Endothelial cell (in vitro differentiated cells): ENCODE data around the gene STMN1. TPM values are rescaled to one million over a fixed set of nuclear protein-coding genes. Genes with fewer than 3 reads are reported as not detected.

Experiments used
- DNase-seq: peaks from one replicate; pipeline ENCODE4 v3.0.0; 2021; ENCODE audit warnings: low spot score
- H3K27ac Mint-ChIP-seq: one replicate; pipeline ENCODE4 v1.8.0; 2021; ENCODE audit warnings: mixed read lengths, inconsistent platforms; ENCODE audit not compliant: unreplicated experiment
- H3K27me3 Mint-ChIP-seq: one replicate; pipeline ENCODE4 v1.8.0; 2021; ENCODE audit warnings: mild to moderate bottlenecking, moderate library complexity, mixed read lengths, inconsistent platforms; ENCODE audit not compliant: unreplicated experiment
- H3K36me3 Mint-ChIP-seq: one replicate; pipeline ENCODE4 v1.8.0; 2021; ENCODE audit warnings: mild to moderate bottlenecking, low read depth, mixed read lengths, inconsistent platforms; ENCODE audit not compliant: unreplicated experiment
- H3K4me1 Mint-ChIP-seq: one replicate; pipeline ENCODE4 v1.8.0; 2021; ENCODE audit warnings: mild to moderate bottlenecking, mixed read lengths, inconsistent platforms; ENCODE audit not compliant: unreplicated experiment
- H3K4me3 Mint-ChIP-seq: one replicate; pipeline ENCODE4 v1.8.0; 2021; ENCODE audit warnings: mild to moderate bottlenecking, mixed read lengths, inconsistent platforms; ENCODE audit not compliant: unreplicated experiment
- H3K9me3 Mint-ChIP-seq: one replicate; pipeline ENCODE4 v1.8.0; 2021; ENCODE audit warnings: mixed read lengths, inconsistent platforms; ENCODE audit not compliant: unreplicated experiment
- CTCF ChIP-seq: fragments of 200-600 bp; sonication (generic); IDR thresholded peaks from one replicate; pipeline ENCODE4 v1.5.0; 2021; ENCODE audit warnings: antibody characterized with exemption; ENCODE audit not compliant: unreplicated experiment
- total RNA-seq: library from RNA; stranded (reverse); fragmentation: NEBNext Ultra II Directional; extraction: Animal tissue kit (Norgen Biotek cat#: 25700); gene quantifications from one replicate; pipeline ENCODE4 v1.2.1, GENCODE V29; 2021; ENCODE audit not compliant: unreplicated experiment

STMN1 gene
- total RNA-seq, 1 donor from 2014 or later, result 972 TPM

GRCh38 chr1:25864434-25864833 is 41.8 kb downstream of the STMN1 start:
- Mint-ChIP-seq H3K36me3 (peaks cover 29% of the 10 kb centered on the region), H3K27ac (no peak overlapping the region), H3K27me3 (peaks cover 8% of the 10 kb centered on the region), H3K9me3 (no peaks in the 10 kb centered on the region), H3K4me1 (peaks cover 12% of the 10 kb centered on the region), H3K4me3 (no peak overlapping the region)
- no peak for DNase-seq
- TF ChIP-seq CTCF, result no peak

- peaks cover 29% of the 10 kb centered on the region for H3K36me3 Mint-ChIP-seq
- peaks cover 17% of the 10 kb centered on the region for H3K4me1 Mint-ChIP-seq
- no peak for TF ChIP-seq CTCF
- H3K27ac Mint-ChIP-seq, result no peak overlapping the region
- no peak overlapping the region for H3K4me3 Mint-ChIP-seq
- H3K27me3 Mint-ChIP-seq, result peaks cover 9% of the 10 kb centered on the region
- no peak for DNase-seq
- no peaks in the 10 kb centered on the region for H3K9me3 Mint-ChIP-seq
These were observed 42.5 kb downstream of the STMN1 start for GRCh38 chr1:25863486-25864262.

- Mint-ChIP-seq H3K9me3 (no peaks in the 10 kb centered on the region), H3K27ac (no peak overlapping the region), H3K4me3 (no peak overlapping the region), H3K27me3 (peaks cover 9% of the 10 kb centered on the region), H3K4me1 (peaks cover 18% of the 10 kb centered on the region), H3K36me3 (peaks cover 29% of the 10 kb centered on the region)
- TF ChIP-seq CTCF, result no peak
- no peak for DNase-seq
These were observed 43.3 kb downstream of the STMN1 start for GRCh38 chr1:25862785-25863485.

GRCh38 chr1:25861316-25862286 is 44.6 kb downstream of the STMN1 start:
- Mint-ChIP-seq H3K4me3 (no peak overlapping the region), H3K4me1 (peaks cover 15% of the 10 kb centered on the region), H3K27me3 (peaks cover 9% of the 10 kb centered on the region), H3K9me3 (no peaks in the 10 kb centered on the region), H3K36me3 (peaks cover 24% of the 10 kb centered on the region), H3K27ac (peak overlapping the region; percentile 79)
- TF ChIP-seq CTCF, result no peak
- DNase-seq, result no peak
